Measurements from ENCODE around the gene PAX9.

PAX9 gene

GRCh38 chr14:36619853-36620252, 41.8 kb upstream of the PAX9 start:
- TF ChIP-seq FOXM1 (IDR thresholded peaks at IDR 0.05; ENCODE audit: borderline replicate concordance, low read depth) (no peak), YY1 (IDR thresholded peaks at IDR 0.05; ENCODE audit: low read depth) (no peak), TCF12 (IDR thresholded peaks at IDR 0.05; ENCODE audit: low read depth) (no peak), REST (IDR thresholded peaks at IDR 0.05; ENCODE audit: low read depth) (no peak), NFIC (IDR thresholded peaks at IDR 0.05) (no peak)

GRCh38 chr14:36625014-36625413, 36.6 kb upstream of the PAX9 start:
- TF ChIP-seq TCF12 (IDR thresholded peaks at IDR 0.05; ENCODE audit: low read depth) (no peak), YY1 (IDR thresholded peaks at IDR 0.05; ENCODE audit: low read depth) (no peak), NFIC (IDR thresholded peaks at IDR 0.05) (no peak), TEAD4 (IDR thresholded peaks at IDR 0.05) (no peak), MAX (IDR thresholded peaks at IDR 0.05) (no peak), USF1 (IDR thresholded peaks at IDR 0.05) (no peak), CREB1 (IDR thresholded peaks at IDR 0.05; ENCODE audit: low read depth) (no peak)

- TF ChIP-seq TEAD4 (IDR thresholded peaks at IDR 0.05) (no peak), EGR1 (IDR thresholded peaks at IDR 0.05) (no peak), NFIC (IDR thresholded peaks at IDR 0.05) (no peak), RAD21 (IDR thresholded peaks at IDR 0.05; ENCODE audit: low read depth) (no peak), EP300 (IDR thresholded peaks at IDR 0.05; ENCODE audit: borderline replicate concordance) (no peak), USF1 (IDR thresholded peaks at IDR 0.05) (no peak), CREB1 (IDR thresholded peaks at IDR 0.05; ENCODE audit: low read depth) (no peak), TAF1 (IDR thresholded peaks at IDR 0.05; ENCODE audit: low read depth) (no peak), REST (IDR thresholded peaks at IDR 0.05; ENCODE audit: low read depth) (no peak), YY1 (IDR thresholded peaks at IDR 0.05; ENCODE audit: low read depth) (no peak), TCF12 (IDR thresholded peaks at IDR 0.05; ENCODE audit: low read depth) (no peak), CEBPB (IDR thresholded peaks at IDR 0.05) (no peak), ZBTB7A (IDR thresholded peaks at IDR 0.05; ENCODE audit: low read depth) (no peak), FOXM1 (IDR thresholded peaks at IDR 0.05; ENCODE audit: borderline replicate concordance, low read depth) (no peak), MAX (IDR thresholded peaks at IDR 0.05) (no peak)
Observed at GRCh38 chr14:36625436-36625835, 36.2 kb upstream of the PAX9 start.

GRCh38 chr14:36626151-36626550, 35.5 kb upstream of the PAX9 start:
- TF ChIP-seq TEAD4 (IDR thresholded peaks at IDR 0.05): no peak
- no peak for TF ChIP-seq EGR1 (IDR thresholded peaks at IDR 0.05)
- no peak for TF ChIP-seq USF1 (IDR thresholded peaks at IDR 0.05)
- no peak for TF ChIP-seq YY1 (IDR thresholded peaks at IDR 0.05; ENCODE audit: low read depth)
- no peak for TF ChIP-seq NFIC (IDR thresholded peaks at IDR 0.05)
- TF ChIP-seq FOXM1 (IDR thresholded peaks at IDR 0.05; ENCODE audit: borderline replicate concordance, low read depth): no peak
- TF ChIP-seq ZBTB7A (IDR thresholded peaks at IDR 0.05; ENCODE audit: low read depth): no peak
- TF ChIP-seq TCF12 (IDR thresholded peaks at IDR 0.05; ENCODE audit: low read depth): no peak
- TF ChIP-seq MAX (IDR thresholded peaks at IDR 0.05): no peak
- TF ChIP-seq EP300 (IDR thresholded peaks at IDR 0.05; ENCODE audit: borderline replicate concordance): no peak
- TF ChIP-seq CREB1 (IDR thresholded peaks at IDR 0.05; ENCODE audit: low read depth): no peak
- TF ChIP-seq REST (IDR thresholded peaks at IDR 0.05; ENCODE audit: low read depth): no peak
